ENCODE measurements around the gene AURKA. TPM values are rescaled to one million over a fixed set of nuclear protein-coding genes. Genes with fewer than 3 reads are reported as not detected.
"Not testable (repeated sequence)": the region's sequence is repeated elsewhere in the genome, so short reads cannot be mapped to it uniquely, and the experiment has no call there.

The AURKA gene
- total RNA-seq, 1 donor from 2014 or later: 9.6 TPM

DNA sequence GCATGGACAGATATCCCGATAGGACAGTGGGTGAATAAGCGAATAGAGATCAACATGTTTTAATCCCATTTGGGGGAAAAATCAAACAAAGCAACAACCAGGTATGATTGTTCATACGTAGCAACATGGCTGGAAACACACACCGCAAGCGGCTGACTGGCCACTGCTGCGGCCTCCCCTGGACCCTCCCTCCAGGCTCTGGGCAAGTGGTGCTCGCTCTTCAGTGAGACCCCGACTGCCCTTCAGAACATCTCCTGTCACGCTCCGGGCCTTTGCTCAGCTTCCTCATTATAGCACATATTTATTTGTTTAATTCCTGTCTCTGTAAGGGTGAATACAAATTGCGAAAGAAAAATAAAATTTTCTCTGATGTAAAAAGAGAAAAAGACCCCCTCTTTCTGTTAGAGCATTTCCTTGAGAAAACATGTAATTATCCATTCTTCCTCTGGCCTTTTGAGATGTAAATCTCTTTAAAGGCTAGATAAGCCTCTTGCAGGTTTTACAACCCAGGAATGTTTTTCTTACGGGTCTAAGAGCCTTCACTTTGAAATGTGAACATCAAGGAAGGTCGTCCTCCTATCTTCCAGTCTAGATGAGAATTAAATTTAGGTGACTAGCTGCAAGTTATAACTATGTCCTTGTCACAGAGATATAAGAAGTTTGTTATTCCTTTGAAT is 44.2 kb downstream of the AURKA start:
- no peak overlapping the region for H3K27ac Mint-ChIP-seq (ENCODE audit: unreplicated experiment)
- H3K9me3 Mint-ChIP-seq (ENCODE audit: low read depth): no peaks in the 10 kb centered on the region
- TF ChIP-seq, protein P1, sequence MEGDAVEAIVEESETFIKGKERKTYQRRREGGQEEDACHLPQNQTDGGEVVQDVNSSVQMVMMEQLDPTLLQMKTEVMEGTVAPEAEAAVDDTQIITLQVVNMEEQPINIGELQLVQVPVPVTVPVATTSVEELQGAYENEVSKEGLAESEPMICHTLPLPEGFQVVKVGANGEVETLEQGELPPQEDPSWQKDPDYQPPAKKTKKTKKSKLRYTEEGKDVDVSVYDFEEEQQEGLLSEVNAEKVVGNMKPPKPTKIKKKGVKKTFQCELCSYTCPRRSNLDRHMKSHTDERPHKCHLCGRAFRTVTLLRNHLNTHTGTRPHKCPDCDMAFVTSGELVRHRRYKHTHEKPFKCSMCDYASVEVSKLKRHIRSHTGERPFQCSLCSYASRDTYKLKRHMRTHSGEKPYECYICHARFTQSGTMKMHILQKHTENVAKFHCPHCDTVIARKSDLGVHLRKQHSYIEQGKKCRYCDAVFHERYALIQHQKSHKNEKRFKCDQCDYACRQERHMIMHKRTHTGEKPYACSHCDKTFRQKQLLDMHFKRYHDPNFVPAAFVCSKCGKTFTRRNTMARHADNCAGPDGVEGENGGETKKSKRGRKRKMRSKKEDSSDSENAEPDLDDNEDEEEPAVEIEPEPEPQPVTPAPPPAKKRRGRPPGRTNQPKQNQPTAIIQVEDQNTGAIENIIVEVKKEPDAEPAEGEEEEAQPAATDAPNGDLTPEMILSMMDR (IDR thresholded peaks at IDR 0.05): no peak
- H3K4me1 Mint-ChIP-seq (ENCODE audit: low read depth): peaks cover 4% of the 10 kb centered on the region
- DNase-seq (ENCODE audit: low spot score): no peak
- no peak overlapping the region for H3K4me3 Mint-ChIP-seq (ENCODE audit: unreplicated experiment)
- H3K27me3 Mint-ChIP-seq (ENCODE audit: low read depth): peaks cover 63% of the 10 kb centered on the region
- no peaks in the 10 kb centered on the region for H3K36me3 Mint-ChIP-seq (ENCODE audit: low read depth)

DNA sequence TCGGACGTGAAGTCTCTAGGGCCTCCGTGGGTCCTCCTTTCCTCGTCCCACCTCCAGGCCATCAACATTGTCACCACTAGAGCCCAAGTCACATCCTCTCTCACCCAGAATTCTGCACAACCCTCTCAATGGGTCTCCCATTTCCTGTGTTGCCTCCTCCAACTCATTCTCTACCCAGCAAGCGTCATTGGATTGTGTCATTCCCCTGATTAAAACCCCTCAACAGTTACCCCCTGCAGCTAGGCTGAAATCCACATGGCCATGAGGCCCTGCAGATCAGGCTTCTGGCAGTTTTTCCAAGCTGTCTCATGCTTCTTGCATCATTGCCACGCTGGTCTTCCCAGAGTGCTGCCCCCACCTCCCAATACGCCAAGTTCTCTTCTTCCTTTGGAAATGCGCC is 46.1 kb downstream of the AURKA start:
- Mint-ChIP-seq H3K9me3 (ENCODE audit: low read depth) (no peaks in the 10 kb centered on the region), H3K36me3 (ENCODE audit: low read depth) (no peaks in the 10 kb centered on the region), H3K4me1 (ENCODE audit: low read depth) (peaks cover 4% of the 10 kb centered on the region), H3K27me3 (ENCODE audit: low read depth) (peaks cover 74% of the 10 kb centered on the region), H3K27ac (ENCODE audit: unreplicated experiment) (no peak overlapping the region), H3K4me3 (ENCODE audit: unreplicated experiment) (no peak overlapping the region)
- TF ChIP-seq, protein P1 (IDR thresholded peaks at IDR 0.05): no peak
- no peak for DNase-seq (ENCODE audit: low spot score)

DNA sequence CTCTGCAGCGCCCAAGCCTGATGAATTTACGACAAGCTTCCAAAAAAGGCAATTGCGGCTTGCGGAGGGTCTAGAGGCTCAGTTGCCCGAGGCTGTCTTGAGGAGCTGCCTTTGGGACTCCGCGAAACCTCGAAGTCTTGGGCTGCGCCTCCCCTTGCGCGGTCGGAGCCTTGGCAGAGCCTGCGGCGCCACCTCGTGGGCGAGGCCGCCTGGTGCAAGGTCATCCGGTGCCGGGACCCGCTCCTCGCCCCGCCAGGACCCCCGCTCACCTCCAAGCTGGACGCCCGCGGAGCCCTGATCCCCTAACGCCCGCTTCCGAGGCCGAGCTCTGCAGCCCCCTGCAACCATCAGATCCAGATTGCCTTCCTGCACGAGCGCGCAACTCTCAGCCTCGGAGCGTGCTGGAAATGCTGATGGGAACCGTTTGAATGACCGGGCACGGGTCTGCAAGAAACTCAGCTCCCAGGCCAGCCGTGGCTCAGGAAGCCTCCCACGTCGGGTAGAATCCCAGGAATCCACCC is 48.1 kb downstream of the AURKA start:
- H3K36me3 Mint-ChIP-seq (ENCODE audit: low read depth): no peaks in the 10 kb centered on the region
- TF ChIP-seq, protein P1 (IDR thresholded peaks at IDR 0.05): peak; percentile 84
- H3K27ac Mint-ChIP-seq (ENCODE audit: unreplicated experiment): no peak overlapping the region
- H3K27me3 Mint-ChIP-seq (ENCODE audit: low read depth): peaks cover 82% of the 10 kb centered on the region
- no peaks in the 10 kb centered on the region for H3K9me3 Mint-ChIP-seq (ENCODE audit: low read depth)
- no peak for DNase-seq (ENCODE audit: low spot score)
- H3K4me1 Mint-ChIP-seq (ENCODE audit: low read depth): peaks cover 4% of the 10 kb centered on the region
- H3K4me3 Mint-ChIP-seq (ENCODE audit: unreplicated experiment): peak overlapping the region; percentile 39

DNA sequence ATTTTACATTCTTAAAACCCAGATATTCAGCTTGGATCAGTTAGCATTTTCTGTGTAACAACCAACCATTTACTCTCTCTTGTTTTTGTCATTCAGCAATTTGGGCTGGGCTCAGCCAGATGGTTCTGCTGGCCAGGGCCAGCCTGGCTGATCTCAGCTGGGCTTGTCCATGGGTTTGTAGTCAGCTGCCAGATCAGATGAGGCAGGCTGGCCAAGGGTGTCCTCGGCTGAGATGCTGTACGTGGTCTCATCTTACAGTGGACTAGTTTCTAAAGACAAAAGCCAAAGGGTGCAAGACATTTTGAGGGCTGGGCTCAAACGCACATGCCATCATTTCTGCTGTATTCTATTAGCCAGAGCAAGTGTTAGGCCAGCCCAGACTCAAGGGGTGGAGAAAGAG is 49.2 kb downstream of the AURKA start:
- Mint-ChIP-seq H3K36me3 (ENCODE audit: low read depth) (no peaks in the 10 kb centered on the region), H3K4me3 (ENCODE audit: unreplicated experiment) (no peak overlapping the region), H3K27me3 (ENCODE audit: low read depth) (peaks cover 80% of the 10 kb centered on the region), H3K27ac (ENCODE audit: unreplicated experiment) (no peak overlapping the region), H3K4me1 (ENCODE audit: low read depth) (peaks cover 4% of the 10 kb centered on the region), H3K9me3 (ENCODE audit: low read depth) (no peaks in the 10 kb centered on the region)
- TF ChIP-seq, protein P1 (IDR thresholded peaks at IDR 0.05): no peak
- DNase-seq (ENCODE audit: low spot score): no peak

DNA sequence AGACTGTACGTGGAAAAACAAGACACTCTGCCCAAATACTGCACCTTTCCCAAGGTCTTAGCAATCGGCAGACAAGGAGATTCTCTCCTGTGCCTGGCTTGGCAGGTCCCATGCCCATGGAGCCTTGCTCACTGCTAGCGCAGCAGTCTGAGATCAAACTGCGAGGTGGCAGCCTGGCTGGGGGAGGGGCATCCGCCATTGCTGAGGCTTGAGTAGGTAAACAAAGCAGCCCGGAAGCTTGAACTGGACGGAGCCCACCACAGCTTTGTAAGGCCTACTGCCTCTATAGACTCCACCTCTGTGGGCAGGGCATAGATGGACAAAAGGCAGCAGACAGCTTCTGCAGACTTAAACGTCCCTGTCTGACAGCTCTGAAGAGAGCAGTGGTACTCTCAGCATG is 55.3 kb downstream of the AURKA start:
- not testable (repeated sequence) for H3K36me3 Mint-ChIP-seq (ENCODE audit: low read depth); DNase-seq (ENCODE audit: low spot score); H3K27ac Mint-ChIP-seq (ENCODE audit: unreplicated experiment); H3K4me3 Mint-ChIP-seq (ENCODE audit: unreplicated experiment); H3K4me1 Mint-ChIP-seq (ENCODE audit: low read depth); H3K9me3 Mint-ChIP-seq (ENCODE audit: low read depth)
- H3K27me3 Mint-ChIP-seq (ENCODE audit: low read depth): peaks cover 47% of the 10 kb centered on the region

DNA sequence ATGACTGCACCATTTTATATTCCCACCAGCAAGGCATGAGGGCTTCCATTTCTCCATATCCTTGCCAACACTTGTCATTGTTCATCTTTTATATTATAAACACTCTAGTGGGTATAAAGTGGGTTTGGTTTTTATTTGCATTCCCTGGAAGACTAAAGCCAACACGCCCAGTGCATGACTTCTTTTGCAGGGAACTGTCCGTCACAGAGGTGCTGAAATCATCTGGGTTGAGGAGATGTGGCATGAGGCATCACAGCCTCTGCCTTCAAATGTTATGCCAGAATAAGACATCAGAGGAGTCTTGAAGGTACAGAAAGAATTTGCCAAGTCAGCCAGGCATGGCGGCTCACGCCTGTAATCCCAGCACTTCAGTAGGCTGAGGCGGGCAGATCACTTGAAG is 63.2 kb downstream of the AURKA start:
- Mint-ChIP-seq H3K36me3 (ENCODE audit: low read depth) (peaks cover 3% of the 10 kb centered on the region), H3K27me3 (ENCODE audit: low read depth) (peaks cover 21% of the 10 kb centered on the region), H3K9me3 (ENCODE audit: low read depth) (peaks cover 9% of the 10 kb centered on the region)

More for the DNA sequence above, 63.2 kb downstream of the AURKA start:
- H3K27ac Mint-ChIP-seq (ENCODE audit: unreplicated experiment): no peak overlapping the region
- no peaks in the 10 kb centered on the region for H3K4me1 Mint-ChIP-seq (ENCODE audit: low read depth)
- TF ChIP-seq, protein P1 (IDR thresholded peaks at IDR 0.05): no peak
- DNase-seq (ENCODE audit: low spot score): no peak
- H3K4me3 Mint-ChIP-seq (ENCODE audit: unreplicated experiment): no peak overlapping the region

Measured in chondrocyte (in vitro differentiated cells).